Activated naive CD8-positive, alpha-beta T cell treated with anti-CD3 and anti-CD28 coated beads, Interleukin-2, amount 10 ng/mL, durations not matched to agents 7 days and 5 days (primary cell): ENCODE data around the gene P2RX4. TPM values are rescaled to one million over a fixed set of nuclear protein-coding genes. Genes with fewer than 3 reads are reported as not detected.
"Not testable (repeated sequence)": the region's sequence is repeated elsewhere in the genome, so short reads cannot be mapped to it uniquely, and the experiment has no call there.

Source experiments
- ATAC-seq: fragments of 150-1000 bp; cut with Tn5 transposase; one replicate; pipeline ENCODE4 v1.10.0; 2021; ENCODE audit warnings: low read depth, moderate library complexity
- POLR2A ChIA-PET: fragments of 350-600 bp; sonication (Branson Sonifier 250); formaldehyde crosslinking; loops from one replicate; lab custom pipeline; 2021; ENCODE audit warnings: antibody characterized with exemption; lab: Charles Lee
- DNase-seq: peaks from one replicate; pipeline ENCODE4 v3.0.0; 2021
- H3K27ac Mint-ChIP-seq: one replicate; pipeline ENCODE4 v1.8.0; 2022; ENCODE audit warnings: mild to moderate bottlenecking, mixed read lengths
- H3K27me3 Mint-ChIP-seq: one replicate; pipeline ENCODE4 v1.8.0; 2022; ENCODE audit warnings: mild to moderate bottlenecking, moderate library complexity, mixed read lengths
- H3K36me3 Mint-ChIP-seq: one replicate; pipeline ENCODE4 v1.8.0; 2021; ENCODE audit warnings: mild to moderate bottlenecking, mixed read lengths
- H3K4me1 Mint-ChIP-seq: one replicate; pipeline ENCODE4 v1.8.0; 2021; ENCODE audit warnings: mixed read lengths
- H3K4me3 Mint-ChIP-seq: one replicate; pipeline ENCODE4 v1.8.0; 2022; ENCODE audit warnings: mild to moderate bottlenecking, moderate library complexity, mixed read lengths
- H3K9me3 Mint-ChIP-seq: one replicate; pipeline ENCODE4 v1.8.0; 2021; ENCODE audit warnings: mixed read lengths
- total RNA-seq, 2 experiments: library from RNA; stranded (reverse); gene quantifications; one replicate each; pipeline ENCODE4 v1.2.3, GENCODE V29; 2021

P2RX4 gene
- total RNA-seq, 2 experiments from 2014 or later: 50.7 to 52.9 TPM

- H3K9me3 Mint-ChIP-seq: no peaks in the 10 kb centered on the region
- POLR2A ChIA-PET: interaction anchor here (0.7 kb wide), 1 partner anchor 24 kb away, joined by 3 read pairs; no protein-coding TSS in a partner anchor
- no peaks in the 10 kb centered on the region for H3K27me3 Mint-ChIP-seq
- H3K4me3 Mint-ChIP-seq: no peak overlapping the region
- H3K4me1 Mint-ChIP-seq: peaks cover 2% of the 10 kb centered on the region
- ATAC-seq (no peak), DNase-seq (no peak)
- no peak overlapping the region for H3K27ac Mint-ChIP-seq
- H3K36me3 Mint-ChIP-seq: peaks cover 6% of the 10 kb centered on the region
Measured at GRCh38 chr12:121282072-121282742, 72.3 kb downstream of the P2RX4 start.

- ATAC-seq, H3K36me3 Mint-ChIP-seq, H3K4me3 Mint-ChIP-seq, H3K4me1 Mint-ChIP-seq, H3K27ac Mint-ChIP-seq, POLR2A ChIA-PET, H3K27me3 Mint-ChIP-seq, DNase-seq, H3K9me3 Mint-ChIP-seq: not testable (repeated sequence)
Measured at GRCh38 chr12:121282910-121283309, 73.0 kb downstream of the P2RX4 start.

DNA sequence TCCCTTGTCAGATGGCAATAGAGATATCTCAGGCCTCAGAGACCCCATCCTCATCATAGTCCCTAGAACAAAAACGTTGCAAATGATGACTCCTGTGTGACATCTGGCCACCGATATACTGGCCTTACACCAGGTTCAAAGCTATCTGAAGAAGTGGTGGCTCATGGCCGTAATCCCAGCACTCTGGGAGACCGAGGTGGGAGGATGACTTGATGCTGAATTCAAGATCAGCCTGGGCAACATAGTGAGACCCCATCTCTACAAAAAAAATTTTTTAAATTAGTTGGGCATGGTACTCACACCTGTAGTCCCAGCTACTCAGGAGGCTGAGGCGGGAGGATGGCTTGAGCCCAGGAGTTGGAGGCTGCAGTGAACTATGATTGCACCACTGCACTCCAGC lies 73.5 kb downstream of the P2RX4 start:
- Mint-ChIP-seq H3K36me3 (peaks cover 6% of the 10 kb centered on the region), H3K27ac (no peak overlapping the region), H3K4me1 (no peaks in the 10 kb centered on the region), H3K4me3 (no peak overlapping the region), H3K9me3 (no peaks in the 10 kb centered on the region), H3K27me3 (no peaks in the 10 kb centered on the region)
- DNase-seq: no peak
- no peak for ATAC-seq
- POLR2A ChIA-PET: no interaction called here

Other genes with a start within 250 kb of the P2RX4 start
- not detected for gene HNF1A, start 231.6 kb upstream of the P2RX4 start, total RNA-seq
- 10 to 100 TPM; 15.7 to 16.1 TPM for gene C12orf43, start 193.6 kb upstream of the P2RX4 start, total RNA-seq
- gene OASL, start 170.9 kb upstream of the P2RX4 start, total RNA-seq: 10 to 100 TPM; 43.7 to 48.6 TPM
- gene P2RX7, start 77.3 kb upstream of the P2RX4 start, total RNA-seq: 1 to 10 TPM; 6.6 to 7.0 TPM
- 10 to 100 TPM; 27.0 to 29.2 TPM for gene CAMKK2, start 86.6 kb downstream of the P2RX4 start, total RNA-seq
- gene ANAPC5, start 142.3 kb downstream of the P2RX4 start, total RNA-seq: 100 to 1,000 TPM; 133 to 135 TPM
- gene RNF34, start 190.0 kb downstream of the P2RX4 start, total RNA-seq: 10 to 100 TPM; 81.9 to 84.5 TPM